IPS-11a (cell line): Measurements from ENCODE around the gene STOML3.
"Not testable (repeated sequence)": the region's sequence is repeated elsewhere in the genome, so short reads cannot be mapped to it uniquely, and the experiment has no call there.

Experiments
- H3K4me3 ChIP-seq: one replicate; pipeline ENCODE4 v1.5.1; 2013; ENCODE audit warnings: low read depth, low read length, control low read depth

Gene STOML3

DNA sequence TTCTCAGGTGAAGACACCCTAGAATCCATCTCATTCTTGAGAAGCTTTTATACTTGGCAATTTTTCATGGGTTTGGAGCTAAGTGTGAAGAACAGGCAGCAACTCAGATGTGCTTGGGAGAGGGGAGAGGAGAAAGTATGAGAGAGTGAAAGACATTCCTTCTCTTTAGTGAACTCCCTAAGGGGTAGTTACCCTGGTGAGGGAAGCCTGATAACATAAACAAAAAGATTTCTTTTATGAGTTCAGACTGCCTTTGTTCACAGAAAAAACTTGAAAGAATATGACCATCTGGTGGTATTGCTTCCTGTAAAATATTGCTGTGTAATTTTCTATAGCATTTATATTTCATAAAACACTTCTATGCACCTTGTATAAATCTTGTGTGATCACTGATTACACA lies at the start of gene STOML3:
Gene STOML3 (minus strand): TSS at position 139 of the 400 bp plus-strand sequence. CDS start 110 bp downstream, at position 29.
- H3K4me3 ChIP-seq = no peak within 1 kb of the TSS

- H3K4me3 ChIP-seq = no peak overlapping the region
These were observed 49.6 kb upstream of the STOML3 start for GRCh38 chr13:39040206-39040605.

DNA sequence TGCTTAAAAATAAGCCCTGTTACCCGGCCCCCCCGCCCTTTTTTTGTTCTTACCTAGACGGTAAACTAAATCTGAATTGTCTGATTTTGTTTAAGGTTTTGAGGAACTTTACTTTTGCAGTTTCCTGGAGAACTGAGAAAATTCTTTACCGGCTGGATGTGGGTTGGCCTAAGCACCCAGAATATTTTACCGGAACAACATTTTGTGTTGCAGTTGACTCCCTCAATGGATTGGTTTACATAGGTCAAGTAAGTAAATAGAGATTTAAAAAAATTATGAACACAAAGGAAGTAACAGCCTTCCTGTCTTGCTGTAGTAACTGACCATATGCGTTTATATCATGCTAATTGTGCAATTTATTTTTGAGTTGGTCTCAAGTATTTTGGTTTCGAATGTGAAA lies 48.4 kb upstream of the STOML3 start:
- no peak overlapping the region for H3K4me3 ChIP-seq

GRCh38 chr13:39038569-39039030 lies 48.0 kb upstream of the STOML3 start:
- H3K4me3 ChIP-seq = peak overlapping the region; percentile 79

- peak within 1 kb of the TSS; percentile 79 for H3K4me3 ChIP-seq
These were observed 47.4 kb upstream of the STOML3 start, which contains the start of the genes NHLRC3 and PROSER1 for GRCh38 chr13:39037880-39038568. Gene NHLRC3, plus strand, starts transcription at chr13:39038456. Its CDS starts 184 bp downstream, at chr13:39038640. Gene PROSER1, minus strand, starts transcription at chr13:39038089. Its CDS starts 847 bp downstream, at chr13:39037242.

GRCh38 chr13:39037410-39037879 lies 46.8 kb upstream of the STOML3 start:
- H3K4me3 ChIP-seq = peak overlapping the region; percentile 79

GRCh38 chr13:39036212-39036611 lies 45.6 kb upstream of the STOML3 start:
- peak overlapping the region; percentile 79 for H3K4me3 ChIP-seq

GRCh38 chr13:39035799-39036198 lies 45.2 kb upstream of the STOML3 start:
- H3K4me3 ChIP-seq = peak overlapping the region; percentile 79

- H3K4me3 ChIP-seq = peak overlapping the region; percentile 79
These were observed 44.6 kb upstream of the STOML3 start for GRCh38 chr13:39035204-39035603.

- no peak overlapping the region for H3K4me3 ChIP-seq
These were observed 43.5 kb upstream of the STOML3 start for GRCh38 chr13:39034085-39034484.

DNA sequence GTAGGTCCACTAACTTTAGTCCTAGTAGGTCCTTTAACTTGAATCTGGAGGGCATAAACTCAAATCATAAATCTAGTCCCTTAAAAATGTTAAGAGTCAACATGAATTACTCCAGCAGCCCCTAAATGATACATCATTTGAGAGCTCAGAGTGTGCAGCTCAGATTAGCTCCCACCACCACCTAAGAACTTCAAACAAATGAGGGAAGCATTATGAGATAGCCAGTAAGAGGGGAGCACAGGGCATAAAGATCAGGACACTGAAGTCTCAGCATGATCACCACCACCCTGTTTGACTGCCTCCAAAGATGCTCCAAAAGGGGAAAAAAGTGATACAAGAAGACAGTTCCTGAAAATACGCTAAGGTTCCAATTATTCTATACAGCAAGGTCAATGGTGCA lies 41.5 kb upstream of the STOML3 start:
- no peak overlapping the region for H3K4me3 ChIP-seq

DNA sequence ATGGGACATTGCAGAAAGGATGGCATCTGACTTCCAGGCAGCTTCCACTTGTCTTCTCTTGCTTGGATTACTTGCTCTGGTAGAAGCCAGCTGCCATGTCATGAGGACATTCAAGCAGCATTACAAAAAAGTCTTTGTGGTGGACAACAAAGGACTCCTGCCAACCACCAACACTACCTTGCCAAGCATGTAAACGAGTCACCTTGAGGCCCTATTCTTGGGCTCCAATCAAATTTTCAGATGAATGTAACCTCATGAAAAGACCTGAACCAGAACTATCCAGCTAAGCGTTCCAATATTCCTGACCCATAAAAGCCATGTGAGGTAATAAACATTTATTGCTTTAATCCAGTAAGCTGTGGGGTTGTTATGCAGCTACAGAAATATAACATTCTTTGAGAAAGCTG lies 34.8 kb upstream of the STOML3 start:
- H3K4me3 ChIP-seq = no peak overlapping the region

DNA sequence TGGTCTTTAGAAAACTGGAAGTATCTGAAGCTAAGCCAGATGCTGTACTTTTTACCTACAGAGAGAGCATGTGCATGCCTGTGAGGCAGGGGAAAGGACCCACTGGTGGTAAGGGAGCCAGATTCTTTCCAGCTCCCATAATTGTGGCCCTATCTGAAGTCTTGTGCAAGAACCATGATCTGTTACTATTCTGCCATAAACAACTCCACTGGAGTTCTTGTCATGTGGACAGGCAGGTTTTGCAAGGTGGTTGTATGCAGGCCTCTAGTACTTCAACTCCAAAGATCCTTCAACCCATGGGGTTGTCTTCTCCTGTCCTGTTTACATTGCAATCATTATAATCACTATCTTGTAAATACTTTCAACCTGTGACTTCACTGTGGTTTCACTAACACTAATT lies 33.1 kb upstream of the STOML3 start:
- H3K4me3 ChIP-seq = no peak overlapping the region

DNA sequence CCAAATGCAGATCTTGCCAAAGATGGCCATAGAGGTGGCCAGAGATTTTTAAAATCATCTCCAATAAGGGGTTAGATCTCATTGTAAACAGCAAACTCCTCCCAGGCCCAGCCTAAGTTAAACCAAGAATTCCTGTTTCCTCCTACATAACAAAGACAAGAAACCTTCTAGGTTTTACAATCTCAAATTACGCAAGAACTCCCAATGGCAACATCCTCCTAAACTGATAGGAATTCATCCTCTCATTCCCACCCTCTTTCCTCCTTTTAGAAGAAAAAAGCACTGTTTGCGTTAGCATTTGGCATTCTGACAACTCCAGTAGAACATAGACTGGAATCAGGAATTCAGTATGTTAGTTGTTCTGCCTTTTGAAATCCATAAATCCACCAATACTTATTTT lies 32.7 kb upstream of the STOML3 start:
- H3K4me3 ChIP-seq = no peak overlapping the region

DNA sequence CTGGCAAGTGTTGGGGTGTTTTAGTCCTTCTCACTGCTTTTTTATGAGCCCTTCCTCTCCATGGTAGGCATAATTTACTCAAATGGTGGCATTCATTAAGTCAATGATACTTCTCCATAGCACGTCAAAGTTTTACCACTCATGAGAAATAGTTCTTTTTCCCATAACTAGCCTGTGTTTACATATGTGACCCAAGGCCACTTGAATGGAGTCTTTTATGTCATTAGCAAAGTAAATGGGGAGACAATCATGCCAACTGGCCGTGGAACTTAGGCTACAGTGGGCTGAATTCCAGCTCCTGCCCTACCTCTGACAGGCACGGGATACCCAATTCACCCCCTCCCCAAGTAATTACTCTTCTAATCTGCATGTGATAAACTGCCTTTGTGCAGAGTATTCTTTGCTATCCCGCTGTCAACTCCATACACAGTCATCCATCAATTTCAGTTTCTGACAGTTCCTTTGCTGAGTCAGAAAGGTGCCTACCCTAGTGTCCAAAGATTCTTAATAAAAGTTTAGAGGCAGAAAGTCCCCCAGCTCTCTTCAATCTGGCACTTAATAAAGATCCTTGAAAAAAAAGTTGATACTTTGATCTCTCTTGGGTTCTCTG lies 30.3 kb upstream of the STOML3 start:
- no peak overlapping the region for H3K4me3 ChIP-seq

DNA sequence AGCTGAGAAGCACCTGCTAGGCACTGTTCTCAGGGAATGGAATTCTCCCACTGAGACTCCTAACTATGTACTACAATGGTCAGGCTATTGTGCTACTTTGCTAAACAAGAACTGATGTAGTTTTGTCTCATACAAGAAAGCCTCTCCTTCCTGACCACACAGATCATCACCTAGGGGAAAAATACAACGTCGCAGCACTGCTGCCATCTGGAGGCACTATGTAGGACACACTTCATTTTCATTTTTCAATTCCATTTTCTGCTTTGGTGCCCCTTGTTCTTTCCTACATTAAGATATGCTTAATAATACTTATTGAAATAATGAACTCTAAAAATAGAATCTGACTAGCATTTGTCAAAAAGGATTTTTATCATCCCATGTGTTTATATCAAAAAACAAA lies 26.2 kb upstream of the STOML3 start:
- H3K4me3 ChIP-seq = no peak overlapping the region

- H3K4me3 ChIP-seq = no peak overlapping the region
These were observed 25.5 kb upstream of the STOML3 start for GRCh38 chr13:39016087-39016486.

DNA sequence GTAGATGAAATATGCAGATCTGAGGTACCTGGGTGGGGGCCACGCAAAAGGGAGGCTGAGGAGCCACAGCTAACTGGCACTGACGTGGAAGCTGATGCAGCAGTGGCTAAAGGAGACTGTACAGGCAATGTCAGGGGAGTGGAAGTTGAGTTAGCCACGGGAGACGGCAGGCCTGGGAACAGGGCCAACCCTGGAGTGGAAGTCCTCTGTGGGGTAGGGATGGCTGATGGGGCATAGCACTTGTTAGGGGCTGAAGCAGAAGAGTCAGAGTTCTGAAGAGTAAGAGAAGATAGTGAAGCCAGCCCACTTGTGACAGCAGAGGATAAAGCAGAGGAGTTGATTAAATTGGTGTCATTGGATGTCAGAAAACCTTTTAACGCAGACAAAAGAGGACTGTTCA lies 22.8 kb upstream of the STOML3 start:
- no peak overlapping the region for H3K4me3 ChIP-seq

- no peak overlapping the region for H3K4me3 ChIP-seq
These were observed 22.0 kb upstream of the STOML3 start for GRCh38 chr13:39012608-39013007.

DNA sequence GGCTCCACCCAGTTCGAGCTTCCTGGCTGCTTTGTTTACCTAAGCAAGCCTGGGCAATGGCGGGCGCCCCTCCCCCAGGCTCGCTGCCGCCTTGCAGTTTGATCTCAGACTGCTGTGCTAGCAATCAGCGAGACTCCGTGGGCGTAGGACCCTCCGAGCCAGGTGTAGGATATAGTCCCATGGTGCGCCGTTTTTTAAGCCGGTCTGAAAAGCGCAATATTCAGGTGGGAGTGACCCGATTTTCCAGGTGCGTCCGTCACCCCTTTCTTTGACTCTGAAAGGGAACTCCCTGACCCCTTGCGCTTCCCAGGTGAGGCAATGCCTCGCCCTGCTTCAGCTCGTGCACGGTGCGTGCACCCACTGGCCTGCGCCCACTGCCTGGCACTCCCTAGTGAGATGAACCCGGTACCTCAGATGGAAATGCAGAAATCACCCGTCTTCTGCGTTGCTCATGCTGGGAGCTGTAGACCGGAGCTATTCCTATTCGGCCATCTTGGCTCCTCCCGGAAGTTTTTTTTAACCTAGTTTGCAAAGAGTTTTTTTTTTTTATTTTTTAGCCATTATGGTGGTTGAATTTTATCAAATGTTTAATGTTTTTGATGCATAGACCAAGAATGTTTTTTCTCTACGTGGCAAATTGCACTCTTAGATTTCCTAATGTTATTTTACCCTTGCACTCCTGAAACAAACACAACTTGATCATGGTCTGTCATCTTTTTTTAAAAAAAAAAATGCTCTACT lies 15.9 kb upstream of the STOML3 start:
- H3K4me3 ChIP-seq = not testable (repeated sequence)

DNA sequence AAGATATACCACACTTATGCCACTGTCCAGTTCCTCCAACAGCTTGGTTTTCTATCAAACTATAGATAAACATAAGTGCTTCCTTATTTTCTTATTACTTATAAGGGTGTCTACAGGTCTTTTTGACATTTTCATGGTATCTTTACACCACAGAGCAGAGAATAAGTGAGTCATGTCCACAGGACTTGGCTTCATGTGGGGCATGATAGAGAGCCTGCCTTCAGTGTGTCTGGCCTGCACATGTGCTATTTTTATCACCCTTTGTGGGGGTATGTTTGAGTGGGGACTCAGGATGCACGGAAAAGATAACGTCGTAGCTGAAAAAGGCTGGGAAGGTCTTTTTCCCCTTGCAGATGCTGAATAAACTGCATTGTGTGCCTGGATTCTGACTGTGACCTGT lies 8.1 kb upstream of the STOML3 start:
- H3K4me3 ChIP-seq = no peak overlapping the region

DNA sequence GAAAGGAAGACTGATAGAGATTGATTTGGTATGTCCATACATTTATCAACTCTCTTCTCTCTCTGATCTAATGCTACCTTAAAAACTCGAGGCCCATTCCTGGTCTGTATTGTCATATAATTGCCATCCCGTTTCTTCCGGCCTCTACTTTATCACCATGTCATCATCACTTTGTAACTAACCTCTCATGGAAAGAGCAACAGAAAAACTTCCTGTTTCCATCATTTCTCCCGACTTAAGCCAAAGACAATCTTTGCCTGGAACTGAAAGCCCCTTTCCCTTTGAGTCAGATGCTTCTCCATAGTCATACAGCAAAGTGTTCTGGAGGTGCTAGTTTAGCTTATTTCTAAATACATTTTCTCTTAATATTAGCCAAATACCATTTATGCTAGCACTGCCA lies 2.8 kb upstream of the STOML3 start:
- no peak overlapping the region for H3K4me3 ChIP-seq
